Measurements from ENCODE around the gene SLC22A15. TPM values are rescaled to one million over a fixed set of nuclear protein-coding genes. Genes with fewer than 3 reads are reported as not detected.

SLC22A15 gene
- polyA plus RNA-seq, 3 donors = 3.2 to 33.4 (median 4.5) TPM

GRCh38 chr1:115976921-115977498 lies 697 bp downstream of the SLC22A15 start:
- Mint-ChIP-seq H3K4me3 (peak overlapping the region; percentile 90 to 92), H3K9me3 (no peaks in the 10 kb centered on the region), H3K4me1 (peaks cover 55% of the 10 kb centered on the region), H3K27me3 (ENCODE audit: low read depth in 3 of 3) (no peaks in the 10 kb centered on the region), H3K36me3 (no peaks in the 10 kb centered on the region), H3K27ac (peak overlapping the region; percentile 93 to 98 (median 96))
- DNase-seq = peak in 2 of 3 donors; percentile 21 to 29
- Histone ChIP-seq H3K4me1 (ENCODE audit: control insufficient read depth in 1 of 2, insufficient read depth in 2 of 2, low read length in 2 of 2) (peaks cover 48 to 61% of the 10 kb centered on the region in 2 donors), H4K20me1 (ENCODE audit: insufficient read depth, low read length) (peaks cover 27% of the 10 kb centered on the region), H2AFZ (ENCODE audit: insufficient read depth, low read depth, low read length, poor library complexity, severe bottlenecking) (peak overlapping the region; percentile 79), H3K4me2 (replicated peaks; ENCODE audit: extremely low read depth, low read length, poor library complexity, severe bottlenecking) (peak overlapping the region; percentile 90), H3K9me3 (replicated peaks in 1 of 2; ENCODE audit: control insufficient read depth in 1 of 2, insufficient read depth in 1 of 2, low read length in 2 of 2) (no peaks in the 10 kb centered on the region), H3K9ac (ENCODE audit: insufficient read depth, low read length, poor library complexity, severe bottlenecking) (peak overlapping the region; percentile 97), H3K4me3 (replicated peaks in 1 of 3; ENCODE audit: low read depth in 2 of 3, low read length in 3 of 3) (peak overlapping the region; percentile 63 to 94 (median 88)), H3K27me3 (ENCODE audit: control insufficient read depth in 2 of 2, insufficient read depth in 2 of 2, low read length in 2 of 2) (no peaks in the 10 kb centered on the region), H3K36me3 (replicated peaks in 1 of 2; ENCODE audit: control insufficient read depth in 1 of 2, insufficient read depth in 2 of 2, low read length in 2 of 2) (no peaks in the 10 kb centered on the region), H3K27ac (ENCODE audit: low read depth in 1 of 2, low read length in 2 of 2) (peak overlapping the region; percentile 88 to 96), H3K79me2 (ENCODE audit: insufficient read depth, low read length) (peaks cover 78% of the 10 kb centered on the region)
- no peak for TF ChIP-seq CTCF (IDR thresholded peaks at IDR 0.05)
- 36% methylated on average over 10 of the region's 15 CpGs for WGBS (ENCODE audit: insufficient coverage)
- intact Hi-C loops (cut with micrococcal nuclease) = loop anchor here (5.0 kb wide), 2 partner anchors 145 to 150 kb away; no protein-coding TSS in a partner anchor

- no peaks in the 10 kb centered on the region for H3K9me3 ChIP-seq (replicated peaks in 1 of 2; ENCODE audit: control insufficient read depth in 1 of 2, insufficient read depth in 1 of 2, low read length in 2 of 2)
- peaks cover 62% of the 10 kb centered on the region for H3K4me1 Mint-ChIP-seq
- H3K4me3 Mint-ChIP-seq = peak overlapping the region; percentile 90 to 92
- intact Hi-C loops (cut with micrococcal nuclease) = loop anchor here (5.0 kb wide), 2 partner anchors 145 to 150 kb away; no protein-coding TSS in a partner anchor
- peaks cover 84% of the 10 kb centered on the region for H3K79me2 ChIP-seq (ENCODE audit: insufficient read depth, low read length)
- no peaks in the 10 kb centered on the region for H3K27me3 ChIP-seq (ENCODE audit: control insufficient read depth in 2 of 2, insufficient read depth in 2 of 2, low read length in 2 of 2)
- peak overlapping the region; percentile 97 for H3K9ac ChIP-seq (ENCODE audit: insufficient read depth, low read length, poor library complexity, severe bottlenecking)
- H3K27ac ChIP-seq (ENCODE audit: low read depth in 1 of 2, low read length in 2 of 2) = peak overlapping the region; percentile 88 to 96
- H3K4me1 ChIP-seq (ENCODE audit: control insufficient read depth in 1 of 2, insufficient read depth in 2 of 2, low read length in 2 of 2) = peaks cover 55 to 68% of the 10 kb centered on the region in 2 donors
- H3K27me3 Mint-ChIP-seq (ENCODE audit: low read depth in 3 of 3) = no peaks in the 10 kb centered on the region
- no peaks in the 10 kb centered on the region for H3K36me3 ChIP-seq (replicated peaks in 1 of 2; ENCODE audit: control insufficient read depth in 1 of 2, insufficient read depth in 2 of 2, low read length in 2 of 2)
- H2AFZ ChIP-seq (ENCODE audit: insufficient read depth, low read depth, low read length, poor library complexity, severe bottlenecking) = peak overlapping the region; percentile 79
- H3K4me2 ChIP-seq (replicated peaks; ENCODE audit: extremely low read depth, low read length, poor library complexity, severe bottlenecking) = peak overlapping the region; percentile 90
- no peak for TF ChIP-seq CTCF (IDR thresholded peaks at IDR 0.05)
- H3K27ac Mint-ChIP-seq = peak overlapping the region; percentile 93 to 98 (median 96)
- H3K9me3 Mint-ChIP-seq = no peaks in the 10 kb centered on the region
- peaks cover 34% of the 10 kb centered on the region for H4K20me1 ChIP-seq (ENCODE audit: insufficient read depth, low read length)
- DNase-seq = peak; percentile 78 to 88 (median 83)
- H3K4me3 ChIP-seq (replicated peaks in 1 of 3; ENCODE audit: low read depth in 2 of 3, low read length in 3 of 3) = peak overlapping the region; percentile 63 to 94 (median 88)
- WGBS (ENCODE audit: insufficient coverage) = 0% methylated on average over 2 of the region's 9 CpGs
- H3K36me3 Mint-ChIP-seq = no peaks in the 10 kb centered on the region
Observed at GRCh38 chr1:115977499-115978258, 1.4 kb downstream of the SLC22A15 start.
